ENCODE measurements around the gene ANGPTL2. TPM values are rescaled to one million over a fixed set of nuclear protein-coding genes. Genes with fewer than 3 reads are reported as not detected.

The ANGPTL2 gene
- total RNA-seq, 1 experiment from 2014 or later: 5.0 TPM

DNA sequence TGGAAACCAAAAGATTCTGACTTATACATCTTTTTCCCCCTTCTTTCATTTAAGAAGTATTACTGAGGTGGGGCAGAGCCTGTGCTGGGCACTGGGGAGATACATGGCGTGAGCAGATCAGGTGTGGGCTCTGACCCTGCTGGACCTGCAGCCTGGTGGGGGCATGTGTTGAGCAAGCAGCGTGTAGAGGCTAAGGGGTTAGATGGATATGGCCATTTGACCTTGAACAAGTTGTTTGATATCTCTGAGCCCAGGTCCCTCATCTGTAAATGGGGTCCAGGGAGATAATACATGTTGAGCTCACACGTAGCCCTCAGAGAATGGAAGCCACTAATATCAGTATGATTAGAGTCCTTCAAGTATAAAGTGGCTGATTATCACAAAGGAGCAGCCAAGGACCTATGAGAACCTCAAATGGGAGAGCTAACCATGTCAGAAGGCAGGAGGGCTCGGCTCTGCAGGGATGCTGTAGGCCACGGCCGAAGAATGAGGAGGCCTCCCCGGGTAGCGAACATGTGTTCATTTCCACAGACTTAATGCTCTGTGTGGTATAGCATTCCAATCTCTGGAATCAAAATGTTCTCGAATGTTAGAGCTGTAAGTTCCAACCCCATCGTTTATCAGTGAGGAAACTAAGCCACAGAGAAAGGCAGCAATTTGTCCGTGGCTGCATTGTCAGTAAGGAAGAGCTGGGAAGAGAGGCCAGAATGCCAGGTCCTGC, 15.4 kb upstream of the ANGPTL2 start:
- DNase-seq (ENCODE audit: low read depth): no peak

DNA sequence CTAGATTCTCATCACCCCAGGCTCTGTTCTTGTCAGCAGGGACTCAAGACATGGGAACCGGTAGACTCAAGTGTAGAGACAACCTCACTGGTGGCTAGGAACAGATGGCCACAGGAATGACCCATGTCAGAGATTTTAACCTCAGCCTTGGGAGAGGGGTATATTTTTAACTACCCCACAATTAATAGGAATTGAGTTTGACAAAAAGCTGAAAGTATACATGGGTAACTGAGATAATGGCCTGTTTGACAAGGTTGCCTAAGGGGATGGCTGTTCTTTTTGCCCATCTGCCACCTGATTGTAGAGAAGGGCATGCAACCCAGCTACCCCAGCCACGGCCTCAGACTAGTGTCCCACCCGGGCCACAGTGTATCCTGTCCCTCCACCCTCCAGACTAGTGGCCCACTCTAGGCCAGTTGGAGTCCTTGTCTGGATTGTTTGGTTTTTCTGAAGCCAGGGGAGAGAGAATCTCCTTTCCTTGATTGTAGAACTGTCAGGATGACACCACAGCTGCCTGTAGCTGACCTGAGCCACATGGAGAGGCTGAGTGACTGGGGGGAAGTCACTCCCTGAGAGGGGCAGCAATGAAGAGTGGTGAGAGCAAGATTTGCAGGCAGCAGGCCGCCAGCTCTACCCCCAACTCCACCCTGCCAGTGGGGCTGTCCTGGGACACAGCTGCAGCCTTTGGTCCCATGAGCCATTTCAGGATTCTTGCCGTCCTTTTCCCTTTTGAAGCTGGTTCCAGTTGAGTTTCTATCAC, 14.6 kb upstream of the ANGPTL2 start:
- no peak for DNase-seq (ENCODE audit: low read depth)

DNA sequence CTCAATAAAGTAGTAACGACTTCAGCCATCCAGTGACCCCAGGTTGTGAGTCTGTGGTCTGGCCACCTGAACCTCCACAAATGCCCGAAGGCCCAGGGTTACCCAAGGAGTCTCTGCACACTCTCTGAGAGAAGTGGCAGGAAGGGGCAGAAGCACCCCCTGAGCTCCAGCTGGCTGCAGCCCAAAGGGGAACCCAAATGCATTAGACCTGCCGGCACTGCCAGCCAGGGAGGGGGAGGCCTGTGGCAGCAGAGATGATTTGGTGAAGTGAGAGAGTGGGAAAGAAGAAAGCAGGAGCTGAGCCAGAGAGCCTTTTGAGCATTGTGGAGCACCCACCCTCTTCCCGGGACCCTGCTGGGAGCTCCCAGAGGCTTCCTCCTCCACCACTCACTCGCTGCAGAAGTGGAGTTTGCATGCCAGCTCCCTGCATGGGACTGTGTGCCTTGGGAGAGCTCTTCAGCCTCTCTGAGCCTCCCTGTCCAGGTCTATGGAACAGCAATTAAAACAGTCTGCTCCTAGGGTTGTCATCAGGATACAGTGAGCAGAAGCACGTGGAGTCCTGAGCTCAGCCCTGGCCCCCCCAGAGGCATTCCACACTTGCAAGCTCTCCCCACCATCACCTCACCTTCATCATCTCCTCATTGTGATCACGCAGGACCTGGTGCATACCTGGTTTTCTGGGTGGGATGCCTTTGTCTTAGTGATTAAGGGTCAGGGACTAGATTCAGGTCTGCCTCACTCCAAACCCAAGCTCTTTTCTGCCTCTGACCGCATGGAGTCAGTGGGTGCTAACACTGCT, 13.8 kb upstream of the ANGPTL2 start:
- DNase-seq (ENCODE audit: low read depth): no peak

DNA sequence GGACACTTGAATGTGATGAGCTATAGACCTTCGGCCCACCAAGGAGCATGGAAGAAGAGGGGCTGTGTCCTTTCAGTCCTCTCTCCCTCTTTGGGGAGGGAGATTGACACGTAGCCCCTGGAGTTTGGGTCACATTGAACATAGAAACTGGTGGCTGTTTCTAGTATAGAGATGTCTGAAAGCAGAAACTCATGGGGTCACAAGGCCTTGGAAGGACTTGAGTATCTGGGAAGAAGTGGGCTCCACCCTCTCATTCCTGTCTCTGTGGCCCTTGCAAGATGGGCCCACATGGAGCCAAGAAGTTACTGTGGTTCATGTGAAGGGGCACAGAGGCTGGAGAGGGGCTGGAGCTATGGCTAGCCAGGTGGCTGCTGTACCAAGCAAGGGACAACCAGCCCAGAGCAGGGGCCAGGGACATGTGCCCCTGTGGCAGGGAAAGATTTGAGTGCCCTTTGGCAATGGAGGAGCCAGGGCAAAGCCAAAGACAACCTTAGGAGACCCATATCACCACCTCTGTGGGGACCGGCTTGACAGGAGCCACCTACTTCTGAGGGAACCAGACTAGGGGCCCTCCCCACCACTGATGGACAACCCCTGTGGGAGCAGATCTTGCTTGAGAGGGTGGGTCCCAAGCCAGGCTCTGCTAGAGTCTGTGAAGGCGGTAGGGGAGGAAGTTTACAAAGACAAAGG, 12.8 kb upstream of the ANGPTL2 start:
- DNase-seq (ENCODE audit: low read depth): no peak

DNA sequence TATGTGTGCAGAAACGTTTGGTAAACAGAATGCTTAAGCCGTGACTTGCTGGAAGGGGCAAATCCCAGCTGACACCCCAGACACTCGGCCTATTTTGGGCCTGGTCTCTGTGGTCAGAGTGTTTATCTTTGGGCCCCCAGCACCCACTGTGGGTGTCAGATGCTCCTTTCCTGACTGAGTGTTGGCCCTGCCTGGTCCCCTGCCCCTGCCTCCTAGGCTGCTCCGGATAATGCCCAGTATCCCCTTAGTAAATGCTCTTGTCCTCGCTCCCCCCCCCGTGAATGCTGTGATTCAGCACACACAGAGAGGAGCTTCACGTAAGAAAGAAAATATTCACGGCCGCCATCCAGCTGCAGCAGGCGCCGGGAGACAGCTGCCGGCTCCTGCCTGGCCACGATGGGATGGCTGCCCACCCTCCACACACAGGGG, 11.3 kb upstream of the ANGPTL2 start:
- DNase-seq (ENCODE audit: low read depth): no peak

DNA sequence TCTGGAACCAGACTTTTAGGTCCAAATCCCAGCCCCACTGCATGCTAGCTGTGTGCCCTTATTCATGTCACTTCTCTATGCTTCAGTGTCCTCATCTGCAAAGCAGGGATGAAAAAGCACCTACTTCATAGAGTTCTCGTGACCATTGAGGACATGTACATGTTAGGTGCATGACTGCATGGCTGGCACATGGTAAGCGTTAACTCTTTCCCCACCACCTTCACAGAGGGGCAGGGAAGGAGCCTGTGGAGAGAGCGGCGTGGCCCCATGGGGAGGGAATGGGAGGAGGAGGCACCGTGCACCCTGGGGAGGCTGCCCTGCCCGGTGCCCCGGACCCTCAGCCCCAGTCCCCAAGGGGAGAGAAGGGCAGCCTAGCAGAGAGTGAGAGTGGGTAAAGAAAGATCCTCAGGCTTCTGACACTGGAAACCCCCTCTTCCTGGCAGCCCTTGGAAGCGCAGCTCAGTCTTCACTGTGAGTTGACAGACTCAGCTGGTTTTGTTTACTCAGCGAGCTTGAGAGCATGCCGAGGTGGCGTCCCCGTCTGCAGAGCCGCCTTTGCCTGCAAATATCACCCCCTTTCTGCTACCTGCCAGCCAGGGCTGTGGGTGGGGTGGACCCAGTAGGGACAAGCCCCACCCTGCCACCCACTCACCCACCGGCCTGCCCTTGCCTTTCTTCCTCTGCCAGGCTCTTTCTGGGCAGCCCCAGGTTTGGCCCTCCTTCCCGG, 10.6 kb upstream of the ANGPTL2 start:
- DNase-seq (ENCODE audit: low read depth): no peak

DNA sequence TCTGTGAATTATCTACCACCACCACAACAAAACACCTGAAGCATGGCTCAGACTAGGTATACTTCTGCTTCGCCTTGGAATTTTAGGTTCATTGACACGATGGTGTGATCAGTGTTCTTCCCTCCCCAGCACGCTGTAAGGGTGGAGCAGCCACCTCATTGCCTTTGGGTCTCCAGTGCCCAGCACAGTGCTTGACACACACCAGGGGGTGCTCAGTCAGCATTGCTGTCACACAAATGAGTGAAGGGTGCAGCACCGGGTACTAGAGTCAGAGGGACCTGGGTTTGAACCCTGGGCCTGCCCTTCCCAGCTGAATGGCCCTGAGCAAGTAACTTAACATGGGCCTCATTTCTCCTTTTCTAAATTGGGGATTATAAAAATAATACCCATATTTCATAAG, 9.9 kb upstream of the ANGPTL2 start:
- DNase-seq (ENCODE audit: low read depth): no peak

DNA sequence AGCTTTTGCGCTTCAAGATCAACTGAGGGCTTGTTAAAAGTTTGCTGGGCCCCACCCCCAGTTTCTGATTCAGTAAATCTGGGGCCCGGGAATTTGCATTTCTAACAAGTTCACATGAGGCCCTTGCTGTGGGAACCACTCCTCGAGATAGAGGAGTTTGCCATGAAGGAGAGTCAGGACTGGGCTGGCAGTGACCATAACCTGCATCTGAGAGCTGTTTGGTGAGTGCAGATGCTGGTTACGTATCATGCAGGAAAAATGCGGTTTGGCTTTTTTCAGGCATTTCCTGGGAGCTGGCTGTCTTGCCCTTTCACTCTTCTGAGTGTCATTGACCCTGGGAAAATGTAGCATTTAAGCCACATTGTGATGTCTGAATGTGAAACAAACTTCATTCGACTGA, 9.4 kb upstream of the ANGPTL2 start:
- DNase-seq (ENCODE audit: low read depth): peak; percentile 67

DNA sequence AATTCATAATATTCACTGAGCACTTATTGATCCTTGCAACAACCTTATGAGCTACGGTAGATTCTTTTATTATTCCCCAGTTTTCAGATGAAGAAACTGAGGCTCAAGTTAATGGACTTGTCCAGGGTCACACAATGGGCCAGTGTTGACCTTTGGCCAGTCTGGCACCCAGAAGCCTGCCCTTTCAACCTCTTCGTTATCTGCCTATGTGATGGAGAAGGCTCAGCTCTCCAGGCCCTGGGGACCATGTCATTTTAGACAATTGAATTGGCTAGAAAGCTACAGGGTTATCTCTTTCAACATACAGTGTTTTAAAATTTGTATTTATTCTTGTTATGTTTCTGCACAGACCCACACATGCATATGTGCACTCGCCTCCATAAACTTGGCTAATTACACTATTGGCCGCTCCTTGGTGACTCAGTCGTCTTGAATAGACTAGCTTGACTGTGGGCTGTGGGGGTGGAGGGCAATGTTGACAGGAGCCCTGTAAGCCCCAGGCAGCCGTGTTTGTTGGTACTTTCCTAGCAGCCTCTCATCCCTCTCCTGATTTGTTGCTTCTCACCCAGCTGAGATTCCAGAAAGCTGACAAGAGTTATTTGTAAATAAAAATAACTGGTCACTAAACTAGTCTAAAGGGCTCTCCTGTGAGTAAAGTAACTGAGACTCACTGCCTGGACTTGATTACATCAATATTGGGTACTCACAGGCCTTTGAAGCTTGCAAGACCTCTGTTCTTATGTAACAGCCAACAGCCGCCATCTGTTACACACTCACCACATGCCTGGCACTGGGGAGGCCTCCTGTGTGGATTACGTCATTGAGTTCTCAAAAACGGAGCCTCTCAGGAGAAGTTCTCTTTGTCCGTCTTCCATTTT, 8.5 kb upstream of the ANGPTL2 start:
- DNase-seq (ENCODE audit: low read depth): no peak

DNA sequence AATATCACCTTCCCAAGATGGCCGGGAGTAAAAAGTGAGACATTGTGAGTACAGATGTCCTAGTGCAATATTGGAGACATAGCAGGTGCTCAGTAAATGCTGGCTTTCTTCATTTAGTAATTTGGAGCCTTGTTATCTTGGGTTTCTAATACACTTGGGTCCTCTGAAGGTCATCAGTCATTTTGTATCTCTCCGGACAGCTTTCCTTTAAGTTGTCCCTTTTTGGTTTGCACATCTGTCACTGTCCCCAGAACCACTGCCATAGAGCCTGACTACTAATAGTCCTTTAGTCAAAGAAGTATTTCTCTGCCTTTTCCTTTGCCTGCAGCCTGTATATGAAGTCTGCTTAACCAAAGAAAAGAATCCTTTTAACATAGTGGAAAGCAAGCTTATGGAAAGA, 7.8 kb upstream of the ANGPTL2 start:
- no peak for DNase-seq (ENCODE audit: low read depth)

DNA sequence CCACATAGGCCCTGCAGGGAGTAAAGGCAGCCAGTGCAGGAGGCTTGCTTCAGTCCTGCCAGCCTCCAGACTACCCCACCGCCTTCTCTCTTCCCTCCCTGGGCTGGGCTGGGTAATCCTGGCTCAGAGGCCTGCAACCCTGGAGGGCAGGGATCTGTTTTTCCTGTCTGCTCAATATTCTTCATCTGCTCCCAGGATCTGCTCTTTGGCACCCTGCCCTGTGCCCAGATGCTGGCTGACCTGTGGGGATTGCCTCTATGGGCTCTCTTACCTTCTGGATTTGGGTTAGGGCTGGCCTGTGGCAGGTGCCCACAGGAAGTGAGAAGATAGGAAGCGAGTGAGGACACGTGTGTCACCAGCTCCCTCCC, 7.3 kb upstream of the ANGPTL2 start:
- no peak for DNase-seq (ENCODE audit: low read depth)

DNA sequence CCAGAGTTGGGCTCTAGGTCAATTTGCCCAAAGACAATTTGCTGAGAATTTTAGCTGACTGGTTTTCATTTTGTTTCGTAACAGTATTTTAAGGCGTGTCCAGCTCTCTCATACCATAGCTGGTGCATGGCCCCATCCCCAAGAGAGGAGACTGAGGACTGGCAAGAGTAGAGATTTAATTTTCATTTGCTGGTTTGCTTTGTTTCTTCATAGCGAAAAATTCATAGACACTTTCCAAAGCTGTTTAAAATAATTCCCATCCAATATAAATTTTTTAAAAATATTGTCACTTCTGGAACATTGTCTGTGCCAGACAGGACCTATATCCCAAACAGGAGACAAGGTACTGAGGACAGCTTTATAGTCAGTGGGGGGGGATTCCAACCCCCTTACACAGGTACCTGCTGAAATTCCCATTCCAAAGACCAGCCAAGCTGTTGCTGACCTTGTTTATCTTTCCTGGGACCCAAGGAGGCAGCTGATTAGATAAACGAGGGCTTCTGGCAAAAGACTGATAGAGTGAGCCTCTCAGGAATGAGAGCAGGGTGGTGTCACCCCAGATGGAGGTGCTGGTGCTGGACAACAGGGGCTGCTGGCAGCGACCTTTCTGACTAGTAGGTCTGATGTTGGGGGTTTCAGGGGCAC, 6.8 kb upstream of the ANGPTL2 start:
- no peak for DNase-seq (ENCODE audit: low read depth)

DNA sequence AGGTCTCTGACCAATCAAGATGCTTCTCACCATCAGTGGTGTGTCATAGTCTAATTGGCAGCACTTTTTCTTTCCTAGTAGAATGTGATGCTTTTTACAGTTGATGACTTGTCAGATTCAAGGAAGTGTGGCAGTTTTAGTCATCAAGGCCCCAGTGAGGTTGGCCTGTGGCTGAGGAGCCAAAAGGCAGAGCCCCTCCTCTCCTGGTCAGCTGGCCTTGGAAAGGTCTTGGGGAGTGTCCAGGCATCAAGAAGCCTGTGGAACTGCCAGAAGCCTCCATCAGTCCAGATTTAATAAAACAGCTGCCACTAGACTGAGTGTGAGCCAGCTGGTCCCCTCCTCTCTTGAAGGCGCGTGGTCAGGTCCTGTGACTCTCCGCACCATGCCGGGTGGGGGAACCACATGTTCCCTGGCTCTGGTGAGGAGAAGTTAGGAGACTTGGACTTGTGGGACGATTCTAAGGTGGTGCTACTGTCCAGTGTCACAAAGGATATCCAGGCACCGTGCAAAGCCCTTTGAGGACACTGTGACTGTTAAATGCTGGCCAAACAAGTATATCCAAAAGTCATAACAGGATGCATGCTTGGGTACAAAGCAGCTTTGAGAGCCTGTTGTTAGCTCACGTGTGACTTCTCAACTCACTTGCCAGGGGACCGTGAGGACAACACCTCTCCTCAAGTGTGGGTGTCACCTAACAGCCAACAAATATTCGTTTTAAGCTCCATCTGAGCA, 6.1 kb upstream of the ANGPTL2 start:
- peak; percentile 56 for DNase-seq (ENCODE audit: low read depth)

DNA sequence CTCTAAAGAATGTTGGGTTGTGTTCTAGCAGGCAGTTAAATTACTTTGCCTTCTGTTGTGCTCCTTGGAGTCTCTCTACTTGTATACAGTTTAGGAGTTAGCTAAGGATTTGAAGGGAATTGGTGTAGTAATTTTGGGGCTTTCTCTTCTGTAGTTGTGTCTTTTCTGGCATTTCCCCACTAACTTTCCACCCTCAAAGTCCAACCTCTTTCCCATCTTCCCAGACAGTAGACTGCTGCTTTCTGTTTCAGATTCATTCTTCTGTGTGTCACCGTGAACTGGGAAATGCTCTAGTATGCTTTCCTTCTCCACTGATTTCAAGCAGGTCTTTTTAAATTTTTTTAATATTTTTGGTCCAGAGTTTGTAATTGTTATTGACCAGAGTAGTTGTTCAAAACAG, 4.5 kb upstream of the ANGPTL2 start:
- DNase-seq (ENCODE audit: low read depth): no peak

DNA sequence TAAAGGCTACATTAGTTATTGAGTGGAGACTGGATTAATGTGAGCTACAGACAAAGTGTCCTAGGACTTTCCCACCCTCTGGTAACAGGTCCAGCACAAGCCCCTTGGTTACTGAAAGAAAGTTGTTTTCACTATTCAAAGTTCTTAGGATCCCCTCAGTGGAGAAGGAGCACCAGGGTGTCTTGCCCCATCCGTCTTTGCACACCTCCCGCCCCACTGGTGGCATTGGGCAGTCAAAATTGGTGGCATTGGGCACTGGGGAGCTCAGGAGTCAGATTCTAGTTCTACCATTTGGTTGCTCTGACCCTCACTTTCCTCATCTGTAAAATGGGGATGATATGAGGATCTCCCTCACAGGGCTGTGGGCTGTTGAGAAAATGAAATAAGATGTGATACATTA, 2.4 kb upstream of the ANGPTL2 start:
- no peak for DNase-seq (ENCODE audit: low read depth)

DNA sequence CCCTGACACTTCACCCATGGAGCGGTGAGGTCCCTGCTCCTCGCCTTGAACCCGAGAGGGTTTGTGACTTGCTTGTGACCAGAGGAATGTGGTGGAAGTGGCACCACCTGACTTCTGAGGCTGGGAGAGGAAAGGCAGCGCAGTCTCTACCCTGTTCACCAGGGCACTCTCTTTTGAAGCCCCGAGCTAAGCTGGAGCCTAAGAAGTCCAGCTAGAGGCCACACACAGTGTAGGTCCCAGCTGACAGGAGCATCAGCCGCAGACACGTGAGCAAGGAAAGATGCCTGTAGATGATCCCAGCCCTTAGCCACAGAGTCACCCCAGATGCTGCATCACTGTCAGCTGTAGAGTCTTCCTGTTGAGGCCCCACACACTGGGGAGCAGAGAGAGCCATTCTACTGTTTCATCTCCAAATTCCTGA, 1.7 kb upstream of the ANGPTL2 start:
- DNase-seq (ENCODE audit: low read depth): no peak

DNA sequence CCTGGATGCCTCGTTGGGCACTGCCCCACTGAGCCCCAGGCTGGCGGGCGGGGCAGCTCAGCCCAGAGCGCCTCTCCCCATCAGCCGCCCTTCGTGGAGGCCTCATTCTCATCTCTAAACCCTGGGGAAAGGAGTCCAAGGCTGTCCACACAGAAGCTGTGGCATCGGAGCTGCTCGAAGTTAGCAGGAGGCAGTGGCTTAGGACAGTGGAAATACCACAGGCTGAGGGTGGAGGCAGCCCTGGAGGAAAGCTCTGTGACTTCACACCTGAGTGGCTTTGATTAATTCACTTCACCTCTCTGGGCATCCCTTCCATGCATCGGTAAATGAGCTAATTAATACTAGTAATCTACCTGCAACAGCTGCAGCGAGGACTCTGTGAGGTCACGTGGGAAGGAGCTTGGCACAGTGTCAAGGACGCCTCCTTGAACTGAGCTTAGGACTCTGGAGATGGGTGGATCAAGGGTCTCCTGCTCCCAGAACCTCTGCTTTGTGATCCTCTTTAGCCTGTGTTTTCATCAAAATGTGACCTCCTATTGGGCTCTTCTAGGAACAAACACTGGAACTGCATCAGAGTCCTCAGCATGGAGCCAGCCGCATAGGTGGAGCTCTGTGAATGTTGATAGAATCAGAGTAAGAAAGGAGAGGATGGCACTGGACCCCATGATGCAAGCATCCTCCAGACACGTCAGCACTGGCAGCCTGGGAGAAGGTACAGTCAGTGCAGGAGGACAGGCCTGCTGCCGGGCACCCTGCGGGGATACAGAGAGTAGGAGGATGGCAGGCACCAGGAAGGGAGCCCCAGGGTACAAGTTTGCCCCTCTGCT, 842 bp upstream of the ANGPTL2 start:
- no peak for DNase-seq (ENCODE audit: low read depth)
